ENCODE data around the gene PCAT7.
"Not testable (repeated sequence)": the region's sequence is repeated elsewhere in the genome, so short reads cannot be mapped to it uniquely, and the experiment has no call there.

The PCAT7 gene

GRCh38 chr9:94591876-94592275 is 37.0 kb downstream of the PCAT7 start:
- no peak for TF ChIP-seq CTCF (IDR thresholded peaks at IDR 0.05; ENCODE audit: low read length, missing control alignments)
- H3K4me3 ChIP-seq (replicated peaks; ENCODE audit: low read depth, low read length), result no peak overlapping the region

GRCh38 chr9:94592683-94593082 is 37.8 kb downstream of the PCAT7 start:
- DNase-seq (ENCODE audit: low read depth); H3K4me3 ChIP-seq (replicated peaks; ENCODE audit: low read depth, low read length): not testable (repeated sequence)

More at GRCh38 chr9:94591876-94592275, 37.0 kb downstream of the PCAT7 start:
- no peak for DNase-seq (ENCODE audit: low read depth)

- TF ChIP-seq CTCF (IDR thresholded peaks at IDR 0.05; ENCODE audit: low read length, missing control alignments), result no peak
- DNase-seq (ENCODE audit: low read depth), result peak; percentile 14
- no peak within 1 kb of the TSS for H3K4me3 ChIP-seq (replicated peaks; ENCODE audit: low read depth, low read length)
These were observed 38.8 kb downstream of the PCAT7 start, which contains the start of gene FBP2 for GRCh38 chr9:94593459-94594345. Gene FBP2 (minus strand): TSS chr9:94593824. CDS start chr9:94593726, 98 bp downstream.

- DNase-seq (ENCODE audit: low read depth), result no peak
- no peak for TF ChIP-seq CTCF (IDR thresholded peaks at IDR 0.05; ENCODE audit: low read length, missing control alignments)
- H3K4me3 ChIP-seq (replicated peaks; ENCODE audit: low read depth, low read length), result no peak overlapping the region
These were observed 44.2 kb downstream of the PCAT7 start for GRCh38 chr9:94599102-94599501.

GRCh38 chr9:94600258-94600657 is 45.4 kb downstream of the PCAT7 start:
- no peak overlapping the region for H3K4me3 ChIP-seq (replicated peaks; ENCODE audit: low read depth, low read length)
- no peak for DNase-seq (ENCODE audit: low read depth)
- TF ChIP-seq CTCF (IDR thresholded peaks at IDR 0.05; ENCODE audit: low read length, missing control alignments), result no peak

- TF ChIP-seq CTCF (IDR thresholded peaks at IDR 0.05; ENCODE audit: low read length, missing control alignments), result no peak
- no peak for DNase-seq (ENCODE audit: low read depth)
- no peak overlapping the region for H3K4me3 ChIP-seq (replicated peaks; ENCODE audit: low read depth, low read length)
These were observed 45.8 kb downstream of the PCAT7 start for GRCh38 chr9:94600715-94601114.

GRCh38 chr9:94602666-94603065 is 47.8 kb downstream of the PCAT7 start:
- no peak overlapping the region for H3K4me3 ChIP-seq (replicated peaks; ENCODE audit: low read depth, low read length)
- no peak for DNase-seq (ENCODE audit: low read depth)
- TF ChIP-seq CTCF (IDR thresholded peaks at IDR 0.05; ENCODE audit: low read length, missing control alignments), result no peak
